Hypothalamus (tissue), 51 donors: ENCODE results near the gene VN1R5.
"Not testable (repeated sequence)": the region's sequence is repeated elsewhere in the genome, so short reads cannot be mapped to it uniquely, and the experiment has no call there.

ENCODE experiments used
- DNase-seq, 51 donors: peaks; one replicate each; lab custom pipeline; 2025; lab: John Stamatoyannopoulos, UW

Gene VN1R5

DNA sequence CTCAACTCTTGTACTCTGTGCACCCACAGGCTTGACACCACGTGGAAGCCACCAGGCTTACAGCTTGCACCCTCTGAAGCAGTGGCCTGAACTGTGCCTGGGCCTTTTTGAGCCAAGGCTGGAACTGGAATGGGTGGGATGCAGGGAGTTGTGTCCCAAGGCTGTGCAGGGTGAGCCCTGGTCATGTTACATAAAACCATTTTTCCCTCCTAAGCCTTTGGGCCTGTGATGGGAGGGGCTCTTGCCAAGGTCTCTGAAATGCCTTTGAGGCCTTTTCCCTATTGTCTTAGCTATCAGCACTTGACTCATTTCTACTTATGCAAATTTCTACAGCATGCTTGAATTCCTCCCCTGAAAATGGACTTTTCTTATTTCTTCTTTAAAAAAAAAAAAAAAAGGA lies 14.1 kb downstream of the VN1R5 start:
- DNase-seq = no peak

DNA sequence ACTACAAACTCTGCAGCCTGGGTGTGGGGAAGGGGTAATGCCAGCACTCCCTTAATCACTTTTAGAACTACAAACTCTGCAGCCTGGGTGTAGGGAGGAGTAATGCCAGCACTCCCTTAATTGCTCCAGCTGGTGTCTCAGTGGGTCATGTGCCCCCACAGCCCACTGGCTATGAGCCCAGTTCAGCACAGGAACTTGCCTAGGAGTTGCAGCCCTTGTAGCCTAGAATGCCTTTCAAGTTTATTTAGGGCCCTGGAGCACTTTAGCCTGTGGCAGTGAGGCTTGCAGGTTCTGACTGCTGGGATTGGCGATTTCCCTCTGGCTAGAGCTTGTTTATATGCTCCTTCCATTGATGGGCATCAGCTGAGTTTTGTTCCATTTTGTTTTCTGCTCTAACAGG lies 17.1 kb downstream of the VN1R5 start:
- peak in 25 of 51 donors; percentile 3 to 65 (median 16) for DNase-seq

DNA sequence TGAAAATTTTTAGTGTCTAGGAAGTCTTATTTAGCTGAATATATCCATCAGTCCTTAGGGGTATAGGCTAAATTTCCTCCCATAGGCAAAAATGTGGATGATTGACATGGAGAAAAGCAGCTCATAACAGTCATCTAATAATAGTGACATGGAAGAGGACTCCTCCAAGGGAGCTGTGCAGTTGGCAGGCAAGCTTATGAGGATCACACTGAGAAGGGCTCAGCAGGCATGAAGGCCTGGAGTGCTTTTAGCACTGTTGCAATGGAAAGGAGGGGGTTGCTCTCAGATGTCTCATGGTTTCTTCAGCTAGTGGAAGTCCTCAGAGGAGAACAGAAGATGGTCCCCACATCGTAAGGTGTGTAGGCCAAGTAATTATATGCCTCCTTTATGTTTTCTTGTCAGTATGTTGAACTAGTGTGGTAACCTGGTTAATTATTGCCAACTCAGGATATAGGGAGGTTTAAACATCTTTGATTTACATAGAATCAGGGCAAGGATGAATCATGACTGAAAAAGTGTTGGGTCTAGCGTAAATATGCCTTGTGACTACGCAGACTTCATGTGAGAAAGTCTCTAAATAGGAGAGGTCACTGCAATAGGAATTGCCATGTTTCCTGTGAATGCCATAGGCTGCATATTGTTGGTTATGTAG lies 18.9 kb downstream of the VN1R5 start:
- no peak for DNase-seq

DNA sequence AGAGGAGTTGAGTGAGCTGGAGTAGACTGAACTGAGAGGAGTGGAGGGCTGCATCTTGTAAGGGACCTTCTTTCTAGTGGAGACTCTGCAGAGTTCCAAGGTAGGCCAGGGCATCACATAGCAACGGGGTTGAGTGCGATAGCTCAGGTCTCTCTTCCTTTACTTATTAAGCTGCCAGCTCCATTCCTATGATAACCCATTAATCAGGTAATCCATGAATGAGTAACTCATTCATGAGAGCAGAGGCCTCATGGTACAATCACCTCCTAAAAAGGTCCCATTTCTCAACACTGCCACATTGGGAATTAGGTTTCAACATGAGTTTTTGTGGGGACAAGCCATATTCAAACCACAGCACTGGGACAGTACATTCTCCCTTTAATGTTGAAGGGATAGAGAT lies 21.3 kb downstream of the VN1R5 start:
- no peak for DNase-seq

DNA sequence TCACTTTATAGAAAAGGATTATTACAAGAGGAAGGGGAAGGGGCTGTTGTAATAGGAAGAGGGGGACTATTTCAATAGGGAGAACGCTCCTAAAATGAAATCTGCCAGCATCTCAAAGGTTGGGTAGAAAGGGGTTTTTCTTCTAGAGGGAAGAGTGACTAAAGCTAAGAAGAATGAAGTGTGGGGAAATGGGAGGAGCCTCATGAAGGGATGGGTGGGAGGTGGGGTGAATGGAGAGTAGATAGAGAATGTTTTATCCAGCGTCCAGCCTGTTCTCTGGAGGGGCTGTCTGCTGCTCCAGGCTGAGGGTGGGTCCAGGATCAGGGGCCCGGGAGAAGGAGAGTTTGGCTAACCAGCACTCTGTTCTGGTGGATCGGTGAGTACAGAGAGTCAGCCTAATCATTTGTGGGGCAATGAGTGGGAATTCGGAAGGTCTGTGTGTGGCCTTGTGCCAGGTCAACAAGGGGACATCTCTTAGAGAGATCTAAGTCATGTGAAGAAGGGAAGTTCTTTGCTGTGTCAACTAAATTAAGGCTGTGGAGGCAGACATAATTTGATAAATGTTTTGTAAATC lies 25.2 kb downstream of the VN1R5 start:
- no peak for DNase-seq

DNA sequence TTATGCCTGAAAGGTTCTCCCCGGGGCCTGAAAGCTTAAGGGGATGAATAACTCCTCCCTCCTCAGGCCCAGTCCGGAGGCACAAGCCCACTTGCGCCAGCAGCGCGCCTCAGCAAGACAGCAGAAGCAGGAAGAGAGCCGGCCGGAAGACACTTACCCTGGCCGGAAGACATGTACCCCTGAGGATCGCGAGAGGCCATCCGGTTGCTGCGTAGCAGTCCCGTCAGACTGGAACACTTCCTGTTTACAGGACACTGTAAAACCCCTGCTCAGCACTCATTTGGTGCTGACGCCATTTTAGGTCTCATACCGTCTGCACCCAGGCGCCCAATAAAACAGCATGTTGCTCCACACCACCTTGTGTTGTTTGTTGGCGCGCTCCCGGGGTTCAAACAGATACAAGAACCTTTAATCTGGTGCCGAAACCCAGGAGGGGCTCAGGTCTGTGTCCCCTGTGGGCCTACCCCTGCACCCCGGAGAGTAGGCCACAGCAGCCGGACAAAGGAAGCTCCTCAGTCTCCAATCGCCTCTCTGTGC lies 30.3 kb downstream of the VN1R5 start:
- DNase-seq = no peak

DNA sequence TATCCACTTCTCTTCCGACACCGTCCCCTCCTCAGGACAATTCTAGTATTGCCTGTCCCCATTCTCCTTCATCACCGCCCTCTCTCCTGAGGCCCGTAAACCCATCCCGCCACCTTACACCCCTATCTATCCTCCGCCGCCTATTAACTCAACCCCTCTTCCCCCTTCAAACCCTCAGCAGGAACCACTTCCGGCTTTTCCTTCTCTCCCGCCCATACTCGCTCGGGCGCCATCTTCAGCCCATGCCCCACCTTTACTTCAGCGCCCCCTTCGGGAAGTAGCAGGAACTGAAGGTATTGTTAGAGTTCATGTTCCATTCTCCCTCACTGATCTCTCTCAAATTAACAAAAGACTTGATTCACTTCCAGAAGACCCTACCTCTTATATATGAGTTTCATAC lies 31.6 kb downstream of the VN1R5 start:
- DNase-seq = no peak

DNA sequence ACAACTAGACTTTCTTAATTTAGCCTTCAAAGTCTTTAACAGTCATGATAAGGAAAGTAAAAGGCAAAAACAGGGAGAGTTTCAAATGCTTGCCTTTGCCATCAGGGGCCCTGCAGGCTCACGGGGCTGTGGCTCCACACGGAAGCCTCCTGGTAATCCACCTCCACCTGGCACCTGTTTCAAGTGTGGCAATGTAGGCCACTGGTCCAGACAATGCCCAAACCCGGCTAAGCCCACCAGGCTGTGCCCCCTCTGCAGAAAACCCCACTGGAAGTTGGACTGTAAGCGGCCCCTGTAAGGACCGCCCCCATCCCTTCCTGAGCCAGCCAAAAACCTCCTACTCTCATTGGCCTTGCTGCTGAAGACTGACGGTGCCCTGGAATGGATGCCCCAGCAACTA lies 32.5 kb downstream of the VN1R5 start:
- no peak for DNase-seq

DNA sequence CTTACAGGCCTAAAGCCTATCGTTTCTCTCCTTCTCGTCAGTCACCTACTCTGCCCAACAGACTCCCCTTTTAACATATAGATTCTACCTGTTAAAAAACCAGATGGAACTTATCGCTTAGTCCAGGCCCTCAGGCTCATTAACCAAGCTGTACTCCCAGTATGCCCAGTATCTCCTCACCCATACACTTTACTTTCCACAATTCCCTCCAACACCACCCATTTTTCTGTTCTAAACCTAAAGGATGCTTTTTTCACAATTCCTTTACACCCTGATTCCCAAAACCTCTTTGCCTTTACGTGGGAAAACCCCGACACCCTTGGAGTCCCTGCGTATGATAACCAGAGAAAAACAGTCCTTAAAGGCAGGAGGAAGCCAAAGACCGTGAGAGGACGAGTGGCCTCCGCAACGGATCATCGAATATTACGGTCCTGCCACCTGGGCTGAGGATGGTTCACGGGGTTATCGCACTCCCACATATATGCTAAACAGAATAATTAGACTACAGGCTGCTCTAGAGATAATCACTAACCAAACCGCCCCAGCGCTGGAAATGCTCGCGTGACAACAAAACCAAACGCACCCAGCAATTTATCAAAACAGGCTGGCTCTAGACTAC lies 33.5 kb downstream of the VN1R5 start:
- not testable (repeated sequence) for DNase-seq

DNA sequence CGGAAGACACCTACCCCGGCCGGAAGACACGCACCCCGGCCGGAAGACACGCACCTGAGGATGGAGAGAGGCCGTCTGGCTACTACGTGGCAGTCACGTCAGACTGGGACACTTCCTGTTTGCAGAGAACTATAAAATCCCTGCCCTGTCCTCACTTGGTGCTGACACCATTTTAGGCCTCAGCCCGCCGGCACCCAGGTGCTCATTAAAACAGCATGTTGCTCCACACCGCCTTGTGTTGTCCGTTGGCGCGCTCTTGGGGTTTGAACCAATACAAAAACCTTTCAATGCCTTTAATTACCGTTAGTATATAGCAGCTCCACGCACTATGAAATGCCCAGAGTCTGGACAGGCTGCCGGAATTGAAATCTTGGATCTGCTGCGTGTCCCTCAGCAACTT lies 34.7 kb downstream of the VN1R5 start:
- DNase-seq = no peak

DNA sequence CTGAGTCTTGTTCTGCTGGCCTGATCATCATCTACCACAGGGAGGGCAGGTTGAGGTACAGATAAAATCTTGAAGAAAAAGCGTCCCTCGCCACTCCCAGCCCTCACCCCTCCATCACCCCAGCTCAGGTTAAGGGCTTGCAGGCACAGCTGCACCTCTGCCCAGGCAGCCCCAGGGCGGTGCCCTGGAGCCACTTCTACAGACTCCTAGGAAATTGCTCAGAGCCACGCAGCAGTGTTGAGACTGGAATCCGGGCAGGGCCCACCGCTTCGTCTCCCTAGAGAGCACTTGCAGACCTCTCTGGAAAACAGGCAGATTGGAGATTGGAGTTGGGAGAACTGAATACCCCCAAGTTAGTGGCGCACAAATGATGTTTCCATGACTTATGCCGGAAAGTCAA lies 35.3 kb downstream of the VN1R5 start:
- DNase-seq = no peak

DNA sequence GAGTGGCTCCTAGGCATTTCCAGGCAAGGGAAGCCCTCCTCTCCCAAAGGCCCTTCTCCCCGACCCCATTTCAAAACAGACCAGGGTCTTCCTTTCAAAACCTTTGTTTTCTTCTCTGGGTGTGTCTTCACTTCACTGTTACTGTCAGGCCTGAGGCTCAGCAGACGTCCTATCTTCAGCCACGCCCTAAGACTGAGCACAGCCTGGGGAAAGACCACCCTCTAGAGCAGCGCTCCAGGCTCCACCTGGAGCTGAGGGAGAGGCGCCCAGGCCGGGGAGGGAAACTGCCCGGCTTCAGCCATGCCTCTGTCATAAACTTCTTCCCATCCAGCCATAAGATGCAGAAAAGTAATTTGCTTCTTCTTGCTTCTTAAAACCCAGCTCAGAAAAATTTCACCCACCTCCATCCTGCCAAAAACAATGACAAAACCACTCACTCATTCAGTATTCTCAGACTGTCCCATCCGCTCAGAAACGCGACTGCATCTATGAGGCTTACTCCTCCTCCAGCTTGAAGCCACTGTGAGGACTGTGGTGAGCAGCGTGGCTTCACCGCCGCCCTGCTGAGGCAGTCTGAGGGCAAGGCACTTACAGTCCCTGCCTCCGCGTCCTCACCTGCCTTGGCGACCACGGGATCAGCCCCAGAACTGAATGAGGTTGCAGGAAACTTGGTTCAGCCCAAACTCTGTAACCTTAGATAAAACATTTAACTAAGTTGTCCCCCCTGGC lies 36.1 kb downstream of the VN1R5 start:
- DNase-seq = no peak

DNA sequence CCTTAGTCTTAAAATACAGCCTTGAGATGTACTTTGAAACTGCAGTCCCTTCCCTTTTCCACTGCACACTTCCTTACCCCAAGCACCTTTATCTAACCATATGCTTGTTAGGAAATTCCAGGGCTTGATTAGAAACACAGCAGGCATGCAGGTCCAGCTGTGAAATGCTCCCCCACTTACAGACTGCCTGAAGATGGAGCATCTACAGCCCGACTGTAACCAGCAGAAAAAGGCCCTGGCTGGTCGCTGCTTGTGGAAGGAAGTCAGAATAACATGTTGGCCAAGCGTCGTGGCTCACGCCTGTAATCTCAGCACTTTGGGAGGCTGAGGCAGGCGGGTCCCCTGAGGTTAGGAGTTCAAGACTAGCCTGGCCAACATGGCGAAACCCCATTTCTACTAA lies 37.2 kb downstream of the VN1R5 start:
- DNase-seq = no peak

DNA sequence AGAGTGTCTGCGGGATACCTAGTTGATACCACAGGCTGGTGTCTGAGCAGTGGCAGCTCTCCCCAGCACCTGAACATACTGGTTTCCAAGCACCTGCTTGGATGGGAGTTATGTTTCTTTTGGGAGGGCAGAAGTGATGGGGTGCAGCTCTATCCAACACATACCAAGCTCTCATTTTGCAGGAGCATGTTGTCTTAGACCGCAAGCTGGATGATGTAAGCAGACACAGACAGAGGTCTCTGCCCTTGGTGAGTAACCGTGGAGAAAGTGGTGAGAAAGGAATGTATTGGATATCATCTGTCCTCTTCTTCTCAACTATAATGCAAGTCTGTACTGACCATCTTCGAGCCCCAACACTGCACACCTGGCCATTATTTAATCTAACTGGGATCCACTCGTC lies 38.4 kb downstream of the VN1R5 start:
- no peak for DNase-seq

DNA sequence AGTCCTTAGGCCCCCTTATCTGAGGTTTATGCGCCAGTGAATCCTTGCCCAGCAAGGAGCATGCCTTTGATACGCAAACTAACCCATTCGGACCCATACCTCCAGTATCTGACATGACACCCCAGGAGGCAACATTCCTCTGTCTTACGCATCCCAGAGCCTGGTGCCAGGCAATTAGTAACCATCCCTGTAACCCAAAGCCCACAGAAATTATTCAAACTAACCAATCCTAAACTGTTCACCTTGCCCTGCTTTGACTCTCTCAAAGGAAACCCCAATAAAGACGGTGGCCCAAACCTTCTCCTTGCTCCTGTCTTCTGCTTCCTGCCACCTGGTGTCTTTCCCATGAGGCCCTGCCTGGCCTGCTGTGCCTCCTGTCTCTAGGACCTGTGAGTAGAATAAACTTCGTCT lies 39.4 kb downstream of the VN1R5 start:
- no peak for DNase-seq

DNA sequence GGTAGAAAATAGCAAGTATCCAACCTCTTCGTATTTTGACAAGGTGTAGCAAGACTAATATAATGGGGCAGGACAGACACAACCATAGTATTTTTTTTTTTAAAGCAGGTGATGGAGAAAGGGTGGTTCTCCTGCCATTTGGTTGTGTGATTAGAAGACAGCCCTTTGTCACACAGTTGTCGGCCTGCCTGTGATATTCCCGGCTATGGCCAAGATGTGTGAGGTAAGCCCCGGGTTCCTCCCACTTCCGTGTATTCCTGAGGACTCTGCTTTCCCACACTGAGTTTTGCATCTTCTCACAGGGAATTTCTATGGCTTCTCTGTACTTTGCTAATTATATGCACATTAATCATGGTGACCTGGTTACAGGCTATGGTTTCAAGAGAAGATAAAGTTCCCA lies 39.9 kb downstream of the VN1R5 start:
- DNase-seq = no peak

DNA sequence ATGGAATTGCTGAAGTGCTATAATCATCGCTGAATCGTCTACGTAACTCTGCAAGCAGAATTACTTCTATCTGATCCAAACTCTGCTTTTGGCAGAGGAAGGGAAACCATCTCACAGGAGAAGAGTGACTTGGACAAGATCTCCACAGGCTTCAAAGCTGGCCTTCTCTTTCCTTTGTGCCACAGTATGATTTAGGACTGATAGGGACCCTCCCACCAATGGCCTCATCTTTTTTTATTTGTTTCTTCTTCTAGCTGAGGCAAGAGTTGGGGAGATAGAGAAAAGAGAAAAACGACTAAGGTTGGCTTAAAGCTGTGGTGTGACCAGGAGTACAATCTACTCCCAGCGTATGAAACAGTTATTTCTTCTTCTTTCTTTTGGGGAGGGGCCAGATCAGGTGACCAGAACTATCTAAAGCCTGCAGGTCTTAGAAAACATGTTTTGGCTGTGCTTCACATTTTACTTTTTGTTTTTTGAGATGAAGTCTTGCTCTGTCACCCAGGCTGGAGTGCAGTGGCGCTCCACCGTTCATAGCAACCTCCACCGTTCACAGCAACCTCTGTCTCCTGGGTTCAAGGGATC lies 40.8 kb downstream of the VN1R5 start:
- DNase-seq = no peak

DNA sequence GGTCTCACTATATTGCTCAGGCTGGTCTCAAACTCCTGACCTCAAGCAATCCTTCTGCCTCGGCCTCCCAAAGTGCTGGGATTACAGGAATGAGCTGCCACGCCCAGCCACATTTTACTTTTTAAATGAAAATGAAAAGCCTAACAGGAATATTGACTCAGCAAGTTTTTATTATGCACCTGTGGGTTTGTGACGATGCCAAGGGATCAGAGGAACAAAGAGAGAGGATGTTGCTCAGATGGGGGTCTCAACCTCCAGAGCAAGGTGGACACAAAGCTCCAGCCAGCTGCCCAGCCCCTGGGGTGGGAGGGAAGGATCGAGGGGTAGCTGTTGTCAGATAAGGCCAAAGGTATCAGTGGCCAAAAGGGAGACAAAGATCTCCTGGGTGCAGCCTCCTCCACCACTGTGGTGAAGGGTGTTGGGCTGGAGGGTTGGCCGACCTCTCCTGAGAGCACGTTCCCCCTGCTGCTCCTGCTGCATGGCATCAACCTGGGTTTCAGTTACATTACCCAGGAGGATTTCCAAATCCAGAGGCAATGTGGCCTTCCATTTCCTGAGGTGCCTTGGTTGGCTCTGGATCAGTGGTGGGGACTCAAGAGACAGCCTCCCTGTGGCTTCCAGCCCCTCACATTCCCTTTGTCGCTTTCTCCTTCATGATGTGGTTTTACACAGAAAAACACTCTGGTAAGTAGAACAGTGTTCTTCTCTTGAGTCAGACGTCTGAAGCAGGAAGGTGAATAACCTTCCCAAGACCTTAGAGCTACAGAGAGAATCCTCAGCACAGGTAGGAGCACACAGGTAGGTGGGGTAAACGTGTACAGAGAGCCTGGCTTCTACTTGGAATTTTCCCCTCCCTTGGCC lies 41.6 kb downstream of the VN1R5 start:
- no peak for DNase-seq

DNA sequence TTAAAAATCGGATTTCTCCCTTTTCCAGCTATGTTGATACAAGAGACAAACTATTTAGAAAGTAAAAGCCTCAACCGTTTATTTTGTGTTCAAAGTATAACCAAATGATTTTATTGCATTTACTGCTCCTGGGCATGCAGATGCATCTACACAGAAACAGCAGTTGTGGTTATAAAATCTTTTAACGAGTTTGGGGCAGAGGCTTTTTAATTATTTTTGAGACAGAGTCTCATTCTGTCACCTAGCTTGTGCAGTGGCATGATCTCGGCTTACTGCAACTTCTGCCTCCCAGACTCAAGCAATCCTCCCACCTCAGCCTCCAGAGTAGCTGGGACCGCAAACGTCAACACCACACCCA lies 42.2 kb downstream of the VN1R5 start:
- DNase-seq = no peak

DNA sequence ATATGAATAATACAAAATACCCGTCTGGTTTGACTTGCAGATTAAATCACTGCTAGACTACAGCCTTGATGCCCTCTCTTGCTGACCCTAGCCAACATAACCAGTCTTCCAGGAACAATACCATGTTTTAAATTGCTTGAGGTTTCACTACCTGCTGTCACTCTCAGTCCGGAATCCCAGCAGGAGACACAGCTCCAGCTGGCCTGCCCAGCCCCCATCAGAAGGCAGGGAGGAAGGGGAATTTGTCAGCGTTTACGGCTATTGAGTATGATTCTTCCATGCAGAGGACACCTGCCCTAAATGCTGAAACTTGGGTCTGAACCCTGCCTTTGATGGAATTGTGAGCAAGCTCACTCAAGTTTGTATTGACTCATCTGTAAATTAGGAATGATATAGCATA lies 42.8 kb downstream of the VN1R5 start:
- no peak for DNase-seq
